ENCODE results near the gene CFAP70.

Gene CFAP70

DNA sequence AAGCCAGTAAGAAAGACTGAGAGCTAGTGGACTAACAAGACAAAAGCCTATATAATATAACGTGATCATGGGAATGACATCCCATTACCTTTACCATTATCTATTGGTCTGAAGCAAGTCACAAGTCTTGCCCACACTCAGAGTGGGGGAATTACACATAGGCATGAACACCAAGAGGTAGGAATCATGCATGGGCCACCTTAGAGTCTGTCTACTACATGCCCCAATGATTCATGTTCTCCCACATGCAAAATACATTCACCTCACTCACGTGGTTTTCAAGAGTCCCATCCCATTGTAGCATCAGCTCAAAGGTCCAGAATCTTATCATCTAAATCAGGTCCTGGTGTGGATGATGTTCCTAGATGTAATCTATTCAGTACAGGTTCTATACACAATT, 141.0 kb downstream of the CFAP70 start:
- TF ChIP-seq, protein P1, sequence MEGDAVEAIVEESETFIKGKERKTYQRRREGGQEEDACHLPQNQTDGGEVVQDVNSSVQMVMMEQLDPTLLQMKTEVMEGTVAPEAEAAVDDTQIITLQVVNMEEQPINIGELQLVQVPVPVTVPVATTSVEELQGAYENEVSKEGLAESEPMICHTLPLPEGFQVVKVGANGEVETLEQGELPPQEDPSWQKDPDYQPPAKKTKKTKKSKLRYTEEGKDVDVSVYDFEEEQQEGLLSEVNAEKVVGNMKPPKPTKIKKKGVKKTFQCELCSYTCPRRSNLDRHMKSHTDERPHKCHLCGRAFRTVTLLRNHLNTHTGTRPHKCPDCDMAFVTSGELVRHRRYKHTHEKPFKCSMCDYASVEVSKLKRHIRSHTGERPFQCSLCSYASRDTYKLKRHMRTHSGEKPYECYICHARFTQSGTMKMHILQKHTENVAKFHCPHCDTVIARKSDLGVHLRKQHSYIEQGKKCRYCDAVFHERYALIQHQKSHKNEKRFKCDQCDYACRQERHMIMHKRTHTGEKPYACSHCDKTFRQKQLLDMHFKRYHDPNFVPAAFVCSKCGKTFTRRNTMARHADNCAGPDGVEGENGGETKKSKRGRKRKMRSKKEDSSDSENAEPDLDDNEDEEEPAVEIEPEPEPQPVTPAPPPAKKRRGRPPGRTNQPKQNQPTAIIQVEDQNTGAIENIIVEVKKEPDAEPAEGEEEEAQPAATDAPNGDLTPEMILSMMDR (IDR thresholded peaks at IDR 0.05; ENCODE audit: insufficient read depth, low read depth, low read length, missing control alignments) = no peak
- DNase-seq (ENCODE audit: low read depth) = peak; percentile 11
- H3K4me3 ChIP-seq (ENCODE audit: low read length) = no peak overlapping the region

DNA sequence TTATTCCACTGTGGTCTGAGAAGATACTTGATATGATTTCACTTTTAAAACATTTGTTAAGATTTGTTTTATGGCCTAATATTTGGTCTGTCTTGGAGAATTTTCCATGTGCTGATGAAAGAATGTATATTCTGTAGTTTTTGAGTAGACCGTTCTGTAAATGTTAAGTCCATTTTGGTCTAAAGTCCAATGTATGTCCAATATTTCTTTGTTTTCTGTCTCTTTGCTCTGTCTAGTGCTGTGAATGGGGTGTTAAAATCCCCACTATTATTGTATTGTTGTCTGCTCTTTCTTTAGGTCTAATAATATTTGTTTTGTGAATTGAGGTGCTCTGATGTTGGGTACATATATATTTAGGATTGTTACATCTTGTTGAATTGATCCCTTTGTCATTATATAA, 142.9 kb downstream of the CFAP70 start:
- TF ChIP-seq, protein P1 (IDR thresholded peaks at IDR 0.05; ENCODE audit: insufficient read depth, low read depth, low read length, missing control alignments) = no peak
- DNase-seq (ENCODE audit: low read depth) = no peak
- H3K4me3 ChIP-seq (ENCODE audit: low read length) = no peak overlapping the region

DNA sequence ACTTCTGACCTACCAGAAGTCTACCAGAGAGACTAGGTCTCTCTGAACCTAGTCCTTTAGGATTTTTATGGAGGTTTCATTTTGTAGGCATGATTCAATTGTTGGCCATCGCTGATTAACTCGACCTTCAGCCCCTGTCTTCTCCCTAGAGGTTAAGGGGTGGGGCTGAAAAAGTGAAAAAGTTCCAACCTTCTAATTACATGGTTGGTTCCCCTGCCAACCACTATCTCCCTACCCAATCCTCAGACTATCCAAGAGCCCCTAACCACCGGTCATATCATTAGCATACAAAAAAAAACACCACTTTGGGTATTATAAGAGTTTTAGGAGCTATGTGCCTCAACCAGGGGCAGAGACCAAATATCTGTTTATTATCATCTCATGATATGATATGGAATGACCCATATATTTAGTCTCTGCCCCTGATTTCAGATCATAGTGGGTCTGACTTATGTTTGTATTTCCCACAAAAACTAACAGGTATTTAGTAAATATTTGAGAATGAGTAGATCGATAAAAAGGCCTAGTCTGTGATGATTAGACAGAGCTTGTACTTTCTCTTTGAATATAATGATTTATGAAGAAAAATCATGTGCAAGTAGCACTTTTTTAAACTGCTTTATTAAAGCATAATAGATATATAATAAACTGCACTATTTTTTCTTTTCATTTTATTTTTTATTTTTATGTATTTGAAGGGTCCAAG, 147.4 kb downstream of the CFAP70 start:
- H3K4me3 ChIP-seq (ENCODE audit: low read length) = no peak overlapping the region
- TF ChIP-seq, protein P1 (IDR thresholded peaks at IDR 0.05; ENCODE audit: insufficient read depth, low read depth, low read length, missing control alignments) = no peak

DNA sequence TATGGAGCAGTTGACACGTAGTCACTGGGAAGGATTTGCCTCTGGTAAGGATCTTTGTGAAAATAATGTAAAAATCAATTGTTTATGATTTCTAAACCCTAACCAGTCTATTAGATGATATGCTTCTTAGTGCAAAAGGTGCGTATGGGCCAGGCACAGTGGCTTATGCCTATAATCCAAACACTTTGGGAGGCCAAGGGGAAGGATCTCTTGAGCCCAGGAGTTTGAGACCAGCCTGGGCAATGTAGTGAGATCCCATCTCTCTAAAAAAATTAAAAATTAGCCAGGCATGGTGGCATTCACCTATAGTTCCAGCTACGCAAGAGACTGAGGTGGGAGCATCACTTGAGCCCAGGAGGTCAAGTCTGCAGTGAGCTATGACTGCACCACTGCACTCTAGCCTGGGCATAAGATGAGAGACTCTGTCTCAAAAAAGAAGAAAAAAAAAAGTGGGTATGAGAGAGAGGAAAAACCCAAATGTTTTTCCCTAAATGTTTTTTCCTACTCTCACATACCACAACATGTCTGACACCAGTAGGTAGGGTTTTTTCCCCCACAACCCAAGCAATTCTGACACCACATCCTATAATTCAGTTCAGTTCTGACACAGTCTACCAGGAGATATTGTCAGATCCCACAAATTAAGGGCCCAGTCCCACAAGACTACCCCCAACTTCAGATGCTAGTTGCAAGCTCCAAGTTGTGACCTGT, 148.1 kb downstream of the CFAP70 start:
- TF ChIP-seq, protein P1 (IDR thresholded peaks at IDR 0.05; ENCODE audit: insufficient read depth, low read depth, low read length, missing control alignments) = no peak
- DNase-seq (ENCODE audit: low read depth) = no peak

More for the DNA sequence above, 147.4 kb downstream of the CFAP70 start:
- no peak for DNase-seq (ENCODE audit: low read depth)

DNA sequence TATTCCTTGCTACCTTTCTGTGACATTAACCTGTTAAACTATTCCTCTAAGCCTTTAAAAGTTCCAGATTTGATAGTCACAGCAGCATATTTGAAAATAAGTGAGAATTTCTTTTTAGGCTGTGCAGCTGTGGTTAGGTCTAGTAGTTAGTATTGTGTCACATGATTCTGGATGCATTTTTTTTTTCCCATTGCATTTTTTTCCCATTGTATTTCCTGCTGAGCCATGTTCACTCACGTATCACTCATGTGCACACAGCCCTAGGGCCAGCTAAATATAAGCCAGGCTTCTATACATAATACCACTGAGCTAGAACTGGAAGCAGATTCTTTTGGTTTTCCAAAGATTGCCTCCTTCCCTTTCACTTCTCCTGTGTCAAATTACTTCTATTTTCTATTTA, 149.0 kb downstream of the CFAP70 start:
- TF ChIP-seq, protein P1 (IDR thresholded peaks at IDR 0.05; ENCODE audit: insufficient read depth, low read depth, low read length, missing control alignments) = no peak
- peak; percentile 83 for DNase-seq (ENCODE audit: low read depth)
- H3K4me3 ChIP-seq (ENCODE audit: low read length) = no peak overlapping the region

More for the DNA sequence above, 148.1 kb downstream of the CFAP70 start:
- no peak overlapping the region for H3K4me3 ChIP-seq (ENCODE audit: low read length)

DNA sequence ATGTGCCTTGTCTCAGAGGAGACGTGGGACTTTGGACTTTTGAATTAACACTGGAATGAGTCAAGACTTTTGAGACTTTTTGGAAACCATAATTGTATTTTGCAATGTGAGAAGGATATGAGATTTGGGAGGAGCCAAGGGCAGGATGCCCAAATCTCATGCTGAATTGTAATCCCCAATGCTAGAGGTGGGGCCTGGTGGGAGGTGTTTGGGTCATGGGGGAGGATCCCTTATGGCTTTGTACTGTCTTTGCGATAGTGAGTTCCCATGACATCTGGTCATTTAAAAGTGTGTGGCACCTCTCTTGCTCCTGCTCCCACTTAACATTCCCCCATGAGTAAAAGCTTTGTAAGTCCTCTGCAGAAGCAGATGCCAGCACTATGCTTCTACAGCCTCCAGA, 150.8 kb downstream of the CFAP70 start:
- no peak for DNase-seq (ENCODE audit: low read depth)
- TF ChIP-seq, protein P1 (IDR thresholded peaks at IDR 0.05; ENCODE audit: insufficient read depth, low read depth, low read length, missing control alignments) = no peak

More for the DNA sequence above, 150.8 kb downstream of the CFAP70 start:
- H3K4me3 ChIP-seq (ENCODE audit: low read length) = no peak overlapping the region

All from epithelial cell of esophagus (primary cell).